Measurements from ENCODE around the gene IL22.

The IL22 gene

GRCh38 chr12:68264857-68265256 lies 11.5 kb upstream of the IL22 start:
- H3K27ac ChIP-seq (ENCODE audit: low read depth, low read length, severe bottlenecking): no peak overlapping the region

DNA sequence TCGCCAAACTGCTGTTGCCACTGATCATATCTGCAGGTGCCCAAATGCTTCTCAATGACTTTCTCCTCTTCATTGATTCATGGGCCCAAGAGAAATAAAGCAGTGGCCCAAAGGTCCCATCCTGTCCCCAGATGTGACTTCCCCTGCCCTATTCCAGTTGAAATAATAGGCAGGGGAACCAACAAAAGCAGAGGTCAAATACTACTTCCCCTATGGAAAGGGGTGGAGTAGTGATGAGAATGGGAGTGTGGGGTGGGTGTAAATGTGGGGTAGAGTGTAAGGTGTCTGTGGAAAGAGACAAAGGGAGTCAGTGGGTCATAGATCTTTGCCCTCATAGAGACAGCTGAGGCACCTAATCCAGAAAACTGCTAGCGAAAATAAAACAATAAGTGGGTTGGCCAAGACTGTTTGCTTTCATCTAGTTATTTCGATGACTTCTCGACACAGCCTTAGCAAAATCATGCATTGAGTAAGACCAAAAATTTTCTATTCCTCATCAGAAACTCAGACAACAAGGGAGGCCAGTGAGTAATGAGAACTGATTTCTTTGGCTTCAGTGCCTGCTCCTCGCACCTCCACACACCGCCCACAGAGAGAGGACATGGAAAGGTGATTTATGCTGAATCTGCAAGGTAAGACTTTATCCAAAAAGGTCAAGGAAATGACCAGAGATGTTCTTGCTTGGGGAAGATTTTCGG lies 10.9 kb upstream of the IL22 start:
- 94 to 100% methylated on average over 2 to 3 of the region's 7 CpGs for WGBS, 2 experiments (ENCODE audit: insufficient coverage in 2 of 2)
- H3K9me3 ChIP-seq (ENCODE audit: control insufficient read depth, low read length): no peaks in the 10 kb centered on the region
- no peak overlapping the region for H3K4me3 ChIP-seq (ENCODE audit: extremely low read depth, insufficient read depth, low read length, poor library complexity, severe bottlenecking)
- no peak overlapping the region for H3K27ac ChIP-seq (ENCODE audit: low read depth, low read length, severe bottlenecking)
- peaks cover 2% of the 10 kb centered on the region for H3K4me1 ChIP-seq (ENCODE audit: control insufficient read depth, insufficient read depth, low read length, poor library complexity, severe bottlenecking)
- no peaks in the 10 kb centered on the region for H3K36me3 ChIP-seq (ENCODE audit: control insufficient read depth, insufficient read depth, low read length)

More at GRCh38 chr12:68264857-68265256, 11.5 kb upstream of the IL22 start:
- WGBS, 2 experiments (ENCODE audit: insufficient coverage in 2 of 2): 75% methylated on average over 1 of the region's 2 CpGs; no CpG with 5 or more reads in 1 of the 2 experiments
- no peak overlapping the region for H3K4me3 ChIP-seq (ENCODE audit: extremely low read depth, insufficient read depth, low read length, poor library complexity, severe bottlenecking)
- H3K36me3 ChIP-seq (ENCODE audit: control insufficient read depth, insufficient read depth, low read length): no peaks in the 10 kb centered on the region
- H3K4me1 ChIP-seq (ENCODE audit: control insufficient read depth, insufficient read depth, low read length, poor library complexity, severe bottlenecking): no peaks in the 10 kb centered on the region
- H3K9me3 ChIP-seq (ENCODE audit: control insufficient read depth, low read length): no peaks in the 10 kb centered on the region

- peaks cover 2% of the 10 kb centered on the region for H3K4me1 ChIP-seq (ENCODE audit: control insufficient read depth, insufficient read depth, low read length, poor library complexity, severe bottlenecking)
- 100% methylated on average over 1 of the region's 1 CpG; no CpG with 5 or more reads in 1 of the 2 experiments for WGBS, 2 experiments (ENCODE audit: insufficient coverage in 2 of 2)
- no peaks in the 10 kb centered on the region for H3K9me3 ChIP-seq (ENCODE audit: control insufficient read depth, low read length)
- H3K36me3 ChIP-seq (ENCODE audit: control insufficient read depth, insufficient read depth, low read length): no peaks in the 10 kb centered on the region
- H3K27ac ChIP-seq (ENCODE audit: low read depth, low read length, severe bottlenecking): no peak overlapping the region
- H3K4me3 ChIP-seq (ENCODE audit: extremely low read depth, insufficient read depth, low read length, poor library complexity, severe bottlenecking): no peak overlapping the region
These were observed 10.0 kb upstream of the IL22 start for GRCh38 chr12:68263366-68263765.

DNA sequence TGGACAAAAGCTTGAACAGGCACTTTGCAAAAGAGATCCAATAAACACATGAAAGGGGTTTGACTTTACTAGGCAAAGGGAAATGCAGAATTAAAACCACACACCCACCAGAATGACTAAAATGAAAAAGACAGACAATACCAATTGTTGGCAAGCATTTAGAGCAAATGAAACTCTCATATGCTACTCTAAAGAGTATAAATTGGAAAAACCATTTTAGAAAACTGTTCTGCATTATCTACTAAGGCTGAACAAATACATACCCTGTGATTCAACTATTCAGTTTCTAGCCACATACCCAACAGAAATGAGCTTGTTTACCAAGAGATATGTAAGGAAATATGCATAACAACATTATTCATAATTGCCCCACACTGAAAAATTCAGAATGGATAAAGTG lies 8.5 kb upstream of the IL22 start:
- H3K4me3 ChIP-seq (ENCODE audit: extremely low read depth, insufficient read depth, low read length, poor library complexity, severe bottlenecking): no peak overlapping the region

GRCh38 chr12:68260153-68260552 lies 6.7 kb upstream of the IL22 start:
- H3K27ac ChIP-seq (ENCODE audit: low read depth, low read length, severe bottlenecking): no peak overlapping the region
- H3K4me3 ChIP-seq (ENCODE audit: extremely low read depth, insufficient read depth, low read length, poor library complexity, severe bottlenecking): no peak overlapping the region
- no peaks in the 10 kb centered on the region for H3K36me3 ChIP-seq (ENCODE audit: control insufficient read depth, insufficient read depth, low read length)
- H3K4me1 ChIP-seq (ENCODE audit: control insufficient read depth, insufficient read depth, low read length, poor library complexity, severe bottlenecking): peaks cover 2% of the 10 kb centered on the region
- no peaks in the 10 kb centered on the region for H3K9me3 ChIP-seq (ENCODE audit: control insufficient read depth, low read length)
- WGBS, 2 experiments (ENCODE audit: insufficient coverage in 2 of 2): 100% methylated on average over 1 of the region's 3 CpGs; no CpG with 5 or more reads in 1 of the 2 experiments

More for the DNA sequence above, 8.5 kb upstream of the IL22 start:
- Histone ChIP-seq H3K27ac (ENCODE audit: low read depth, low read length, severe bottlenecking) (no peak overlapping the region), H3K4me1 (ENCODE audit: control insufficient read depth, insufficient read depth, low read length, poor library complexity, severe bottlenecking) (peaks cover 2% of the 10 kb centered on the region), H3K9me3 (ENCODE audit: control insufficient read depth, low read length) (no peaks in the 10 kb centered on the region), H3K36me3 (ENCODE audit: control insufficient read depth, insufficient read depth, low read length) (no peaks in the 10 kb centered on the region)

DNA sequence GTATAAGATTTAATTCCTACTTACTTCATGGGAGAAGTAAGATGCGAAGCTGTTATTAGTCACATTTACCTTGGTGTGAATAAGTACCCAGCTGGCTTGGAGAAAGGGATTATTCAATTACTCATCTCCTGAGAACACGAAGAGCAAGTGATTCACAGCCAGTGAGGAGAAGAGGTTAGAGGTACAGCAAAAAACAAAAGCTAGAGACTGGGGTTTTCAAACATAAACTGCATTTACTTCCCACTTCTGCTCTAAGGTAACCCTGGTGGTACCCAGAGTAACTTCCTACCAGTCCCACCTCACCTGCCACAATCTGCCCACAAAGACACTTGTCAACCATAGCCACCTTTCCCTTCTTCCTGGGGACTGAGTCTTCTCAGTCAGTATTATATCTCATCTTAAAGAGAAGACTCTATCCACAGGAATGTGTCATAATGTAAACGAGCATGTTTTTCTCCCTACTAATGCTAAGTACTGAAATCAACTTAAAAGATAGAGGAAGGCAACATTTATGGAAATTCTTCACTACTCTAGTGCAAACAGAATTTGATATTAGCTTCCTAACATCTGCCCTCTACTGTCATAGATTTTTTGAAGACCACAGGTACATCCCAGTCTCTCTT lies 6.0 kb upstream of the IL22 start:
- Histone ChIP-seq H3K9me3 (ENCODE audit: control insufficient read depth, low read length) (no peaks in the 10 kb centered on the region), H3K27ac (ENCODE audit: low read depth, low read length, severe bottlenecking) (no peak overlapping the region), H3K4me1 (ENCODE audit: control insufficient read depth, insufficient read depth, low read length, poor library complexity, severe bottlenecking) (peaks cover 2% of the 10 kb centered on the region), H3K4me3 (ENCODE audit: extremely low read depth, insufficient read depth, low read length, poor library complexity, severe bottlenecking) (no peak overlapping the region), H3K36me3 (ENCODE audit: control insufficient read depth, insufficient read depth, low read length) (no peaks in the 10 kb centered on the region)
- WGBS, 2 experiments (ENCODE audit: insufficient coverage in 2 of 2): 67% methylated on average over 1 of the region's 3 CpGs; no CpG with 5 or more reads in 1 of the 2 experiments

GRCh38 chr12:68252077-68252476 lies 1.3 kb downstream of the IL22 start:
- H3K4me3 ChIP-seq (ENCODE audit: extremely low read depth, insufficient read depth, low read length, poor library complexity, severe bottlenecking): no peak overlapping the region
- no peaks in the 10 kb centered on the region for H3K36me3 ChIP-seq (ENCODE audit: control insufficient read depth, insufficient read depth, low read length)
- H3K4me1 ChIP-seq (ENCODE audit: control insufficient read depth, insufficient read depth, low read length, poor library complexity, severe bottlenecking): no peaks in the 10 kb centered on the region
- peaks cover 7% of the 10 kb centered on the region for H3K9me3 ChIP-seq (ENCODE audit: control insufficient read depth, low read length)
- 85 to 100% methylated on average over 4 to 5 of the region's 5 CpGs for WGBS, 2 experiments (ENCODE audit: insufficient coverage in 2 of 2)
- no peak overlapping the region for H3K27ac ChIP-seq (ENCODE audit: low read depth, low read length, severe bottlenecking)

GRCh38 chr12:68250454-68250853 lies 3.0 kb downstream of the IL22 start:
- Histone ChIP-seq H3K9me3 (ENCODE audit: control insufficient read depth, low read length) (peaks cover 12% of the 10 kb centered on the region), H3K4me1 (ENCODE audit: control insufficient read depth, insufficient read depth, low read length, poor library complexity, severe bottlenecking) (peaks cover 1% of the 10 kb centered on the region), H3K27ac (ENCODE audit: low read depth, low read length, severe bottlenecking) (no peak overlapping the region), H3K36me3 (ENCODE audit: control insufficient read depth, insufficient read depth, low read length) (no peaks in the 10 kb centered on the region), H3K4me3 (ENCODE audit: extremely low read depth, insufficient read depth, low read length, poor library complexity, severe bottlenecking) (no peak overlapping the region)
- no CpG with 5 or more reads among the region's 3 CpGs for WGBS, 2 experiments (ENCODE audit: insufficient coverage in 2 of 2)

- H3K9me3 ChIP-seq (ENCODE audit: control insufficient read depth, low read length): peaks cover 12% of the 10 kb centered on the region
These were observed 5.6 kb downstream of the IL22 start for GRCh38 chr12:68247785-68248184.

GRCh38 chr12:68246350-68246749 lies 7.1 kb downstream of the IL22 start:
- H3K9me3 ChIP-seq (ENCODE audit: control insufficient read depth, low read length): peaks cover 12% of the 10 kb centered on the region
- peaks cover 4% of the 10 kb centered on the region for H3K4me1 ChIP-seq (ENCODE audit: control insufficient read depth, insufficient read depth, low read length, poor library complexity, severe bottlenecking)
- 95 to 97% methylated on average over 4 to 6 of the region's 6 CpGs for WGBS, 2 experiments (ENCODE audit: insufficient coverage in 2 of 2)
- no peak overlapping the region for H3K4me3 ChIP-seq (ENCODE audit: extremely low read depth, insufficient read depth, low read length, poor library complexity, severe bottlenecking)
- H3K27ac ChIP-seq (ENCODE audit: low read depth, low read length, severe bottlenecking): peak overlapping the region; percentile 71
- no peaks in the 10 kb centered on the region for H3K36me3 ChIP-seq (ENCODE audit: control insufficient read depth, insufficient read depth, low read length)

More at GRCh38 chr12:68247785-68248184, 5.6 kb downstream of the IL22 start:
- Histone ChIP-seq H3K27ac (ENCODE audit: low read depth, low read length, severe bottlenecking) (no peak overlapping the region), H3K4me1 (ENCODE audit: control insufficient read depth, insufficient read depth, low read length, poor library complexity, severe bottlenecking) (peaks cover 4% of the 10 kb centered on the region), H3K36me3 (ENCODE audit: control insufficient read depth, insufficient read depth, low read length) (no peaks in the 10 kb centered on the region), H3K4me3 (ENCODE audit: extremely low read depth, insufficient read depth, low read length, poor library complexity, severe bottlenecking) (no peak overlapping the region)

Data from mesodermal cell (in vitro differentiated cells).